BJ (cell line): ENCODE results near the gene STOM. TPM values are rescaled to one million over a fixed set of nuclear protein-coding genes. Genes with fewer than 3 reads are reported as not detected.
A peak's percentile ranks its signal among the peaks of the same experiment; 100 is the strongest.

Experiments used
- CTCF ChIA-PET: fragments of 350-600 bp; formaldehyde crosslinking; extraction: SDS; loops from one replicate; lab custom pipeline; 2021; ENCODE audit warnings: antibody characterized with exemption, inconsistent platforms; lab: Yijun Ruan, JAX
- POLR2A ChIA-PET: fragments of 300-600 bp; sonication (Branson Sonifier 250); formaldehyde crosslinking; extraction: SDS; loops from one replicate; lab custom pipeline; 2021; ENCODE audit warnings: antibody characterized with exemption; lab: Charles Lee
- DNase-seq: peaks from one replicate; pipeline ENCODE4 v3.0.0-alpha.2; 2011; ENCODE audit warnings: low read depth
- H3K27me3 ChIP-seq: 2 replicates; pipeline ENCODE4 v1.6.0; 2011; ENCODE audit warnings: low read length; ENCODE audit not compliant: control insufficient read depth, insufficient read depth
- H3K36me3 ChIP-seq: 2 replicates; pipeline ENCODE4 v1.5.1; 2011; ENCODE audit warnings: low read length; ENCODE audit not compliant: control insufficient read depth, insufficient read depth
- H3K4me3 ChIP-seq: 2 replicates; pipeline ENCODE4 v1.5.1; 2011; ENCODE audit warnings: low read depth, mild to moderate bottlenecking, control low read depth, low read length
- CTCF ChIP-seq: IDR thresholded peaks from 2 replicates; pipeline ENCODE4 v1.5.1; 2011; ENCODE audit warnings: low read depth, mild to moderate bottlenecking, control low read depth, inconsistent platforms, low read length, moderate library complexity; ENCODE audit not compliant: insufficient read depth
- polyA plus RNA-seq: library from polyadenylated mRNA; depleted of rRNA; stranded (reverse); fragments of >200 nt; gene quantifications from 2 replicates; pipeline ENCODE4 v1.2.3, GENCODE V29; 2011

STOM gene
- polyA plus RNA-seq, 1 experiment: 223 TPM

GRCh38 chr9:121299467-121300282 lies 70.4 kb downstream of the STOM start:
- H3K4me3 ChIP-seq: peak overlapping the region; percentile 35
- no peak for TF ChIP-seq CTCF
- peaks cover 37% of the 10 kb centered on the region for H3K36me3 ChIP-seq
- no peak for DNase-seq
- ChIA-PET POLR2A (no interaction called here), CTCF (interaction anchor here (0.7 to 2.3 kb wide), 9 partner anchors 10 to 88 kb away, joined by 3 to 15 read pairs (median 4); partner anchors contain the start of gene GSN)
- H3K27me3 ChIP-seq: no peaks in the 10 kb centered on the region

- Histone ChIP-seq H3K36me3 (peaks cover 35% of the 10 kb centered on the region), H3K27me3 (no peaks in the 10 kb centered on the region), H3K4me3 (peak overlapping the region; percentile 35)
- POLR2A ChIA-PET: no interaction called here
- no peak for TF ChIP-seq CTCF
- no peak for DNase-seq
- CTCF ChIA-PET: interaction anchor here (0.7 to 2.3 kb wide), 10 partner anchors 11 to 87 kb away, joined by 3 to 15 read pairs (median 4); partner anchors contain the start of gene GSN
Measured at GRCh38 chr9:121298689-121299466, 71.2 kb downstream of the STOM start.

GRCh38 chr9:121298016-121298538 lies 72.0 kb downstream of the STOM start:
- ChIA-PET POLR2A (no interaction called here), CTCF (interaction anchor here (0.9 to 2.3 kb wide), 7 partner anchors 11 to 87 kb away, joined by 3 to 15 read pairs (median 5); no protein-coding TSS in a partner anchor)
- Histone ChIP-seq H3K27me3 (no peaks in the 10 kb centered on the region), H3K4me3 (no peak overlapping the region), H3K36me3 (peaks cover 28% of the 10 kb centered on the region)
- DNase-seq: no peak
- TF ChIP-seq CTCF: no peak

GRCh38 chr9:121297389-121297788 lies 72.7 kb downstream of the STOM start:
- no peak overlapping the region for H3K4me3 ChIP-seq
- POLR2A ChIA-PET: no interaction called here
- no peaks in the 10 kb centered on the region for H3K27me3 ChIP-seq
- no peak for TF ChIP-seq CTCF
- no peak for DNase-seq
- peaks cover 25% of the 10 kb centered on the region for H3K36me3 ChIP-seq
- CTCF ChIA-PET: interaction anchor here (1.2 to 2.3 kb wide), 3 partner anchors 9 to 84 kb away, joined by 4 to 15 read pairs (median 6); no protein-coding TSS in a partner anchor
